GM21717 (cell line): ENCODE results near the gene C9orf78.
"Not testable (repeated sequence)": the region's sequence is repeated elsewhere in the genome, so short reads cannot be mapped to it uniquely, and the experiment has no call there.

ENCODE experiments used
- ATAC-seq: cut with Tn5 transposase; IDR thresholded peaks from one replicate; pipeline ENCODE4 v1.9.1; 2021; ENCODE audit warnings: mild to moderate bottlenecking, moderate library complexity; ENCODE audit not compliant: unreplicated experiment

C9orf78 gene

GRCh38 chr9:129814432-129815223, 20.4 kb downstream of the C9orf78 start:
- ATAC-seq, result no peak

- no peak for ATAC-seq
Measured at GRCh38 chr9:129813661-129814060, 21.4 kb downstream of the C9orf78 start.

- no peak for ATAC-seq
Measured at GRCh38 chr9:129812385-129812784, 22.7 kb downstream of the C9orf78 start.

GRCh38 chr9:129811967-129812363, 23.1 kb downstream of the C9orf78 start:
- no peak for ATAC-seq

GRCh38 chr9:129810788-129811187, 24.3 kb downstream of the C9orf78 start:
- no peak for ATAC-seq

GRCh38 chr9:129810116-129810515, 25.0 kb downstream of the C9orf78 start:
- no peak for ATAC-seq

GRCh38 chr9:129809346-129809745, 25.7 kb downstream of the C9orf78 start:
- no peak for ATAC-seq

GRCh38 chr9:129806061-129806460, 29.0 kb downstream of the C9orf78 start:
- ATAC-seq, result no peak

- ATAC-seq, result no peak
Measured at GRCh38 chr9:129803676-129804060, 31.4 kb downstream of the C9orf78 start.

GRCh38 chr9:129802833-129803675, 32.0 kb downstream of the C9orf78 start, which contains the start of gene TOR1B:
TOR1B (plus strand) TSS chr9:129803184; CDS start chr9:129803213, 29 bp downstream.
- ATAC-seq, result peak; percentile 88

GRCh38 chr9:129801504-129801903, 33.6 kb downstream of the C9orf78 start:
- ATAC-seq, result no peak

- ATAC-seq, result no peak
Measured at GRCh38 chr9:129798973-129799372, 36.1 kb downstream of the C9orf78 start.

GRCh38 chr9:129796029-129796428, 39.0 kb downstream of the C9orf78 start:
- not testable (repeated sequence) for ATAC-seq

- ATAC-seq, result no peak
Measured at GRCh38 chr9:129794549-129794948, 40.5 kb downstream of the C9orf78 start.

- ATAC-seq, result no peak
Measured at GRCh38 chr9:129786481-129786880, 48.6 kb downstream of the C9orf78 start.

GRCh38 chr9:129785866-129786265, 49.2 kb downstream of the C9orf78 start:
- ATAC-seq, result no peak

- ATAC-seq, result not testable (repeated sequence)
Measured at GRCh38 chr9:129784970-129785369, 50.1 kb downstream of the C9orf78 start.

GRCh38 chr9:129783516-129784361, 51.3 kb downstream of the C9orf78 start:
- no peak for ATAC-seq

- no peak for ATAC-seq
Measured at GRCh38 chr9:129781981-129782380, 53.1 kb downstream of the C9orf78 start.

- no peak for ATAC-seq
Measured at GRCh38 chr9:129781131-129781530, 53.9 kb downstream of the C9orf78 start.
